HEK293 (cell line): ENCODE measurements around the gene PIK3C2G.

Experiments used
- CTCF ChIA-PET: fragments of 350-600 bp; formaldehyde crosslinking; extraction: SDS; loops from one replicate; lab custom pipeline; 2021; ENCODE audit warnings: antibody characterized with exemption; lab: Yijun Ruan, JAX
- POLR2A ChIA-PET: fragments of 300-600 bp; formaldehyde crosslinking; extraction: SDS; loops from one replicate; lab custom pipeline; 2020; ENCODE audit warnings: antibody characterized with exemption, inconsistent platforms; lab: Yijun Ruan, JAX
- H3K27ac ChIP-seq: fragments of 200-500 bp; sonication (Bioruptor generic); 2 replicates; pipeline ENCODE4 v1.5.1; 2014; ENCODE audit warnings: low read depth, low read length, control low read depth, inconsistent platforms; ENCODE audit errors: extremely low read depth
- H3K36me3 ChIP-seq, 2 experiments: fragments of 200-500 bp in 1 of 2; sonication (Bioruptor generic) in 1 of 2; 1 replicate in 1 of 2; 2 replicates in 1 of 2; pipeline ENCODE4 v1.5.1; 2014 to 2017; ENCODE audit warnings: inconsistent platforms in 2 of 2, low read length in 2 of 2; ENCODE audit not compliant: control insufficient read depth in 2 of 2, insufficient read depth in 1 of 2
- H3K4me1 ChIP-seq: fragments of 200-500 bp; sonication (Bioruptor generic); 2 replicates; pipeline ENCODE4 v1.5.1; 2014; ENCODE audit warnings: mild to moderate bottlenecking, low read length, inconsistent platforms; ENCODE audit not compliant: control insufficient read depth, insufficient read depth
- H3K4me3 ChIP-seq: 2 replicates; pipeline ENCODE4 v1.5.1; 2011; ENCODE audit warnings: low read depth, mild to moderate bottlenecking, control low read depth, low read length, moderate library complexity
- H3K9me3 ChIP-seq: fragments of 200-500 bp; sonication (Bioruptor generic); 2 replicates; pipeline ENCODE4 v1.5.1; 2014; ENCODE audit warnings: low read depth, low read length, inconsistent platforms; ENCODE audit not compliant: control insufficient read depth, insufficient read depth
- GLI2 ChIP-seq: fragments of 450-650 bp; formaldehyde crosslinking; IDR thresholded peaks from 2 replicates; pipeline ENCODE4; 2017; ENCODE audit warnings: missing biosample characterization, missing genetic modification characterization, low read depth, borderline replicate concordance
- KLF9 ChIP-seq: fragments of 450-650 bp; formaldehyde crosslinking; IDR thresholded peaks from 2 replicates; pipeline ENCODE4 v1.5.1; 2016; ENCODE audit warnings: missing biosample characterization, missing genetic modification characterization, low read depth
- SETDB1 ChIP-seq: IDR thresholded peaks from one replicate; pipeline ENCODE4 v1.6.1; 2017; ENCODE audit warnings: mild to moderate bottlenecking, low read length, moderate library complexity, mixed read lengths; ENCODE audit not compliant: insufficient read length
- YY2 ChIP-seq: fragments of 450-650 bp; formaldehyde crosslinking; IDR thresholded peaks from 2 replicates; pipeline ENCODE4 v1.5.1; 2016; ENCODE audit warnings: missing biosample characterization, missing genetic modification characterization
- ZFP41 ChIP-seq: fragments of 450-650 bp; formaldehyde crosslinking; IDR thresholded peaks from 2 replicates; pipeline ENCODE4 v1.5.1; 2016; ENCODE audit warnings: missing biosample characterization, missing genetic modification characterization, borderline replicate concordance
- ZNF121 ChIP-seq: fragments of 450-650 bp; formaldehyde crosslinking; IDR thresholded peaks from 2 replicates; pipeline ENCODE4 v1.5.1; 2016; ENCODE audit warnings: missing biosample characterization, missing genetic modification characterization
- ZNF16 ChIP-seq: fragments of 450-650 bp; formaldehyde crosslinking; IDR thresholded peaks from 2 replicates; pipeline ENCODE4 v1.5.1; 2016; ENCODE audit warnings: low read depth, missing biosample characterization, missing genetic modification characterization
- ZNF175 ChIP-seq: fragments of 450-650 bp; formaldehyde crosslinking; IDR thresholded peaks from 2 replicates; pipeline ENCODE4 v1.5.1; 2016; ENCODE audit warnings: missing biosample characterization, missing genetic modification characterization
- ZNF280D ChIP-seq: fragments of 450-650 bp; formaldehyde crosslinking; IDR thresholded peaks from 2 replicates; pipeline ENCODE4 v1.5.1; 2016; ENCODE audit warnings: missing biosample characterization, missing genetic modification characterization
- ZNF302 ChIP-seq: fragments of 450-650 bp; formaldehyde crosslinking; IDR thresholded peaks from 2 replicates; pipeline ENCODE4 v1.5.1; 2016; ENCODE audit warnings: missing biosample characterization, missing genetic modification characterization, low read depth
- ZNF433 ChIP-seq: fragments of 450-650 bp; formaldehyde crosslinking; IDR thresholded peaks from 2 replicates; pipeline ENCODE4 v1.5.1; 2016; ENCODE audit warnings: missing biosample characterization, missing genetic modification characterization, low read depth
- ZNF473 ChIP-seq: fragments of 450-650 bp; formaldehyde crosslinking; IDR thresholded peaks from 2 replicates; pipeline ENCODE4 v1.5.1; 2017; ENCODE audit warnings: missing biosample characterization, missing genetic modification characterization
- ZNF548 ChIP-seq: fragments of 450-650 bp; formaldehyde crosslinking; IDR thresholded peaks from 2 replicates; pipeline ENCODE4 v1.5.1; 2016; ENCODE audit warnings: missing biosample characterization, missing genetic modification characterization
- ZNF555 ChIP-seq: fragments of 450-650 bp; formaldehyde crosslinking; conservative IDR thresholded peaks from 2 replicates; pipeline ENCODE4 v1.5.1; 2017; ENCODE audit warnings: missing biosample characterization, mild to moderate bottlenecking, missing genetic modification characterization, inconsistent platforms
- ZNF558 ChIP-seq: fragments of 450-650 bp; formaldehyde crosslinking; IDR thresholded peaks from 2 replicates; pipeline ENCODE4 v1.5.1; 2016; ENCODE audit warnings: missing biosample characterization, missing genetic modification characterization
- ZNF560 ChIP-seq: fragments of 450-650 bp; formaldehyde crosslinking; IDR thresholded peaks from 2 replicates; pipeline ENCODE4 v1.5.1; 2017; ENCODE audit warnings: missing biosample characterization, missing genetic modification characterization, borderline replicate concordance
- ZNF596 ChIP-seq: fragments of 450-650 bp; IDR thresholded peaks from 2 replicates; pipeline ENCODE4 v1.5.0; 2018; ENCODE audit warnings: missing biosample characterization, mild to moderate bottlenecking, missing genetic modification characterization, moderate library complexity
- ZNF610 ChIP-seq: fragments of 450-650 bp; formaldehyde crosslinking; IDR thresholded peaks from 2 replicates; pipeline ENCODE4 v1.5.1; 2016; ENCODE audit warnings: missing biosample characterization, missing genetic modification characterization, borderline replicate concordance
- TF ChIP-seq, protein P1 (sequence below): fragments of 450-650 bp; formaldehyde crosslinking; IDR thresholded peaks from 2 replicates; pipeline ENCODE4 v1.5.1; 2016; ENCODE audit warnings: missing biosample characterization, missing genetic modification characterization
- TF ChIP-seq, protein P2 (sequence below): fragments of 450-650 bp; formaldehyde crosslinking; IDR thresholded peaks from 2 replicates; pipeline ENCODE4 v1.5.1; 2016; ENCODE audit warnings: missing biosample characterization, missing genetic modification characterization
- TF ChIP-seq, protein P3 (sequence below): fragments of 450-650 bp; formaldehyde crosslinking; IDR thresholded peaks from 2 replicates; pipeline ENCODE4 v1.5.1; 2016; ENCODE audit warnings: missing biosample characterization, missing genetic modification characterization
- TF ChIP-seq, protein P4 (sequence below): fragments of 450-650 bp; IDR thresholded peaks from 2 replicates; pipeline ENCODE4 v1.5.1; 2018; ENCODE audit warnings: missing biosample characterization, mild to moderate bottlenecking, missing genetic modification characterization

Gene PIK3C2G

GRCh38 chr12:18640321-18640955 is 379.1 kb downstream of the PIK3C2G start (continued):
- TF ChIP-seq ZNF302 (tag by site-specific recombination): no peak
- TF ChIP-seq YY2 (tag by site-specific recombination): no peak
- TF ChIP-seq, all 188 proteins: peak for 0

- H3K9me3 ChIP-seq: no peaks in the 10 kb centered on the region
- ChIA-PET POLR2A (no interaction called here), CTCF (no interaction called here)
- H3K36me3 ChIP-seq: no peaks in the 10 kb centered on the region
- H3K27ac ChIP-seq: no peak overlapping the region
- no peak overlapping the region for H3K4me3 ChIP-seq
- TF ChIP-seq ZNF433 (tag by site-specific recombination) (no peak), ZNF473 (tag by site-specific recombination) (no peak), ZNF558 (tag by site-specific recombination) (no peak), ZNF16 (tag by site-specific recombination) (no peak), ZFP41 (tag by site-specific recombination) (no peak), ZNF280D (tag by site-specific recombination) (no peak), ZNF555 (tag by site-specific recombination) (no peak), ZNF610 (no peak)
- H3K4me1 ChIP-seq: no peaks in the 10 kb centered on the region
These were observed 382.4 kb downstream of the PIK3C2G start for GRCh38 chr12:18643681-18644080.

- Histone ChIP-seq H3K4me1 (no peaks in the 10 kb centered on the region), H3K27ac (no peak overlapping the region), H3K4me3 (no peak overlapping the region), H3K36me3 (no peaks in the 10 kb centered on the region), H3K9me3 (no peaks in the 10 kb centered on the region)
- POLR2A ChIA-PET: no interaction called here
- CTCF ChIA-PET: no interaction called here
- TF ChIP-seq KLF9 (no peak), SETDB1 (no peak), GLI2 (tag by site-specific recombination) (no peak), ZNF548 (tag by site-specific recombination) (no peak), ZNF175 (no peak), ZNF596 (no peak), ZNF560 (tag by site-specific recombination) (no peak), ZNF121 (tag by site-specific recombination) (no peak)
- TF ChIP-seq, protein P1, sequence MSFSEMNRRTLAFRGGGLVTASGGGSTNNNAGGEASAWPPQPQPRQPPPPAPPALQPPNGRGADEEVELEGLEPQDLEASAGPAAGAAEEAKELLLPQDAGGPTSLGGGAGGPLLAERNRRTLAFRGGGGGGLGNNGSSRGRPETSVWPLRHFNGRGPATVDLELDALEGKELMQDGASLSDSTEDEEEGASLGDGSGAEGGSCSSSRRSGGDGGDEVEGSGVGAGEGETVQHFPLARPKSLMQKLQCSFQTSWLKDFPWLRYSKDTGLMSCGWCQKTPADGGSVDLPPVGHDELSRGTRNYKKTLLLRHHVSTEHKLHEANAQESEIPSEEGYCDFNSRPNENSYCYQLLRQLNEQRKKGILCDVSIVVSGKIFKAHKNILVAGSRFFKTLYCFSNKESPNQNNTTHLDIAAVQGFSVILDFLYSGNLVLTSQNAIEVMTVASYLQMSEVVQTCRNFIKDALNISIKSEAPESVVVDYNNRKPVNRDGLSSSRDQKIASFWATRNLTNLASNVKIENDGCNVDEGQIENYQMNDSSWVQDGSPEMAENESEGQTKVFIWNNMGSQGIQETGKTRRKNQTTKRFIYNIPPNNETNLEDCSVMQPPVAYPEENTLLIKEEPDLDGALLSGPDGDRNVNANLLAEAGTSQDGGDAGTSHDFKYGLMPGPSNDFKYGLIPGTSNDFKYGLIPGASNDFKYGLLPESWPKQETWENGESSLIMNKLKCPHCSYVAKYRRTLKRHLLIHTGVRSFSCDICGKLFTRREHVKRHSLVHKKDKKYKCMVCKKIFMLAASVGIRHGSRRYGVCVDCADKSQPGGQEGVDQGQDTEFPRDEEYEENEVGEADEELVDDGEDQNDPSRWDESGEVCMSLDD (tag by site-specific recombination): no peak
- TF ChIP-seq, protein P2, sequence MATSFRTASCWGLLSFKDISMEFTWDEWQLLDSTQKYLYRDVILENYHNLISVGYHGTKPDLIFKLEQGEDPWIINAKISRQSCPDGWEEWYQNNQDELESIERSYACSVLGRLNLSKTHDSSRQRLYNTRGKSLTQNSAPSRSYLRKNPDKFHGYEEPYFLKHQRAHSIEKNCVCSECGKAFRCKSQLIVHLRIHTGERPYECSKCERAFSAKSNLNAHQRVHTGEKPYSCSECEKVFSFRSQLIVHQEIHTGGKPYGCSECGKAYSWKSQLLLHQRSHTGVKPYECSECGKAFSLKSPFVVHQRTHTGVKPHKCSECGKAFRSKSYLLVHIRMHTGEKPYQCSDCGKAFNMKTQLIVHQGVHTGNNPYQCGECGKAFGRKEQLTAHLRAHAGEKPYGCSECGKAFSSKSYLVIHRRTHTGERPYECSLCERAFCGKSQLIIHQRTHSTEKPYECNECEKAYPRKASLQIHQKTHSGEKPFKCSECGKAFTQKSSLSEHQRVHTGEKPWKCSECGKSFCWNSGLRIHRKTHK (tag by site-specific recombination): no peak
- TF ChIP-seq, protein P3, sequence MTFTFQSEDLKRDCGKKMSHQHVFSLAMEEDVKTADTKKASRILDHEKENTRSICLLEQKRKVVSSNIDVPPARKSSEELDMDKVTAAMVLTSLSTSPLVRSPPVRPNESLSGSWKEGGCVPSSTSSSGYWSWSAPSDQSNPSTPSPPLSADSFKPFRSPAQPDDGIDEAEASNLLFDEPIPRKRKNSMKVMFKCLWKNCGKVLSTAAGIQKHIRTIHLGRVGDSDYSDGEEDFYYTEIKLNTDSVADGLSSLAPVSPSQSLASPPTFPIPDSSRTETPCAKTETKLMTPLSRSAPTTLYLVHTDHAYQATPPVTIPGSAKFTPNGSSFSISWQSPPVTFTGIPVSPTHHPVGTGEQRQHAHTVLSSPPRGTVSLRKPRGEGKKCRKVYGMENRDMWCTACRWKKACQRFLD: no peak
- TF ChIP-seq, protein P4, sequence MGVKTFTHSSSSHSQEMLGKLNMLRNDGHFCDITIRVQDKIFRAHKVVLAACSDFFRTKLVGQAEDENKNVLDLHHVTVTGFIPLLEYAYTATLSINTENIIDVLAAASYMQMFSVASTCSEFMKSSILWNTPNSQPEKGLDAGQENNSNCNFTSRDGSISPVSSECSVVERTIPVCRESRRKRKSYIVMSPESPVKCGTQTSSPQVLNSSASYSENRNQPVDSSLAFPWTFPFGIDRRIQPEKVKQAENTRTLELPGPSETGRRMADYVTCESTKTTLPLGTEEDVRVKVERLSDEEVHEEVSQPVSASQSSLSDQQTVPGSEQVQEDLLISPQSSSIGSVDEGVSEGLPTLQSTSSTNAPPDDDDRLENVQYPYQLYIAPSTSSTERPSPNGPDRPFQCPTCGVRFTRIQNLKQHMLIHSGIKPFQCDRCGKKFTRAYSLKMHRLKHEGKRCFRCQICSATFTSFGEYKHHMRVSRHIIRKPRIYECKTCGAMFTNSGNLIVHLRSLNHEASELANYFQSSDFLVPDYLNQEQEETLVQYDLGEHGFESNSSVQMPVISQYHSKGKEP (tag by site-specific recombination): no peak
These were observed 383.2 kb downstream of the PIK3C2G start for GRCh38 chr12:18644564-18644963.
